Measurements from ENCODE around the gene CYP1A1.

Gene CYP1A1

DNA sequence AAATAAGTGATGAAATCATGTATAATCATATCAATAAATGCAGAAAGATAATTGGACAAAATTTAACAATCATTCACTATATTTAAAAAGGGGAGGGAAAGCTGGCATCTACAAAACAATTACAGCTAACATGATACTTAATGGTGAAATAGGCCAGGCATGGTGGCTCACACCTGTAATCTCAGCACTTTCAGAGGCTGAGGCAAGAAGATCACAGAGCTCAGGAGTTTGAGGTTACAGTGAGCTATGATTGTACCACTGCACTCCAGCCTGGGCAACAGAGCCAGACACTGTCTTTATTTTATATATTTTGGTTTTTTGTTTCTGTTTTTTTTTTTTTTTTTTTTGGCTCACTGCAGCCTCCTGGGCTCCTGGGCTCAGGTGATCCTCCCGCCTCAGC, 41.6 kb downstream of the CYP1A1 start:
- DNase-seq: no peak

DNA sequence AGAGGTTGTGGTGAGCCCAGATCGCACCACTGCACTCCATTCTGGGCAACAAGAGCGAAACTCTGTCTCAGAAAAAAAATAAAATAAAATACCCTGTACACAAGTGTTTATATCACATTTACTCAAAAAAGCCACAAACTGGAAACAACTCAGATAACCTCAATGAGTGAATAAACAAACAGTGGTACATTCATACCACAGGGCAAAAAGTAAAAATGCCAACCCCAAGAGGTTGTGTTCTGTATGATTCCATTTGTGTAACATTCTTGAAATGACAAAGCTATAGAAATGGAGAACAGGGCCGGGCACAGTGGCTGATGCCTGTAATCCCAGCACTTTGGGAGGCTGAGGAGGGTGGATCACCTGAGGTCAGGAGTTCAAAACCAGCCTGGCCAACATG, 42.4 kb downstream of the CYP1A1 start:
- no peak for DNase-seq

DNA sequence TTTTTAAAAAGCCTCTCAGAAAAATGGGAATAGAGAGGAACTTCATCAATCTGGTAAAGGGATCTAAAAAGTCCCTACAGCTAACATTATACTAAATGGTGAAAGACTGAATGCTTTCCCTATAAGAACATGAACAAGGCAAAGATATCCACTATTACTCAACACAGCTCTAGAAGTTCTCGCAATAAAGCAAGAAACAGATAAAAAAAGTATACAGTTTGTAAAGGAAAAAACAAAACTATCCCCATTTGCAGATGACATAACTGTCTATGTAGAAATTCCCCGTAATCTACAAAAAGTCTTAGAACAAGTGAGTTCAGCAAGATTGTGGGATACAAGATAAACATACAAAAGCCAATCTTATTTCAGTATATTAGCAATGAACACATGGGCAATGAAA, 44.9 kb downstream of the CYP1A1 start:
- DNase-seq: no peak

DNA sequence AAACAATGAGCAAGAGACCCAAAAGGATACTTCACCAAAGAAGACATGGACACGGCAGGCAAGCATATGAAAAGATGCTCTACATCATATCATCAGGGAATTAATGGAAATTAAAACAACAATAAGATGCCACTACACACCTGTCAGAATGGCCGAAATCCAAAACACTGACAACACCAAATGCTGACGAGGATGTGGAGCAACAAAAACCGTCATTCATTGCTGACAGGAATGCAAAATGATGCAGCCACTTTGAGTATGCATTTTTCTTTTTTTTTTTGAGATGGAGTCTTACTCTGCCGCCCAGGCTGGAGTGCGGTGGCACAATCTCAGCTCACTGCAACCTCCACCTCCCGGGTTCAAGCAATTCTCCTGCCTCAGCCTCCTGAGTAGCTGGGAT, 48.5 kb downstream of the CYP1A1 start:
- no peak for DNase-seq

DNA sequence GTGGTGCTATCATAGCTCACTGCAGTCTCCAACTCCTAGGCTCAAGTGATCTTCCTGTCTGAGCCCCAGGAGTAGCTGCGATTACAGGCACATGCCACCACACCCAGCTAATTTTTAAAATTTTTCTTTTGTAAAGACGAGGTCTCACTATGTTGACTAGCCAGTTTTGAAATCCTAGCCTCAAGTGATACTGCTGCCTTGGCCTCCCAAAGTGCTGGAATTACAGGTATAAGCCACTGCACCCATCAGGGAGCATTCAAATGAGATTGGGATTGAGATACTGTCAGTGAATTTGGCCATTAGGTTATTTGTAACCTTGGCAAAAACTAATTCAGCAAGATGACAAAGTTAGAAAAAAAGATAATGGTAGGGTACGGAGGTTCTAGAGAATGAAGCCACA, 51.2 kb downstream of the CYP1A1 start:
- no peak for DNase-seq

DNA sequence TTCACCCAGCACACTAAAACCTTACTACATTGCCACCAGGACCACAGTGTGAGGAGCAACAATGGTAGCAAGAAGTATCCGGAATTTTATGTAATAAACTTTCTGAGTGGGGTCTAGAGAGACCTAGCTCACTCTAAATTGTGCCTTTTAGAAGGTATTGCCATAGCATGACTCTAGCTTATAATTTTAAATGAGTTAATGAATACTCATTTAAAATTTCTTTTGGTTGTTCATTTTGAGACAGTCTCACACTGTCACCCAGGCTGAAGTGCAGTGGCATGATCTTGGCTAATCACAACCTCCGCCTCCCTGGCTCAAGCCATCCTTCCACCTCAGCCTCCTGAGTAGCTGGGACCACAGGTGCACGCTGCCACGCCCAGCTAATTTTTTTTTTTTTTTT, 55.7 kb downstream of the CYP1A1 start:
- DNase-seq: no peak

All from NCI-H1417 treated with DMSO at 0.1 percent for 48 hours (cell line).